GM23338 (cell line): ENCODE results near the gene PER3. TPM values are rescaled to one million over a fixed set of nuclear protein-coding genes. Genes with fewer than 3 reads are reported as not detected.

Source experiments
- ATAC-seq: fragments of 200-7000 bp; cut with Tn5 transposase; 3 replicates; pipeline ENCODE4 v1.9.1; 2020
- DNase-seq: peaks from one replicate; pipeline ENCODE4 v3.0.0-alpha.2; 2015; ENCODE audit warnings: low spot score
- H2AFZ ChIP-seq: fragments of 200-600 bp; sonication (generic); 2 replicates; pipeline ENCODE4 v1.8.0; 2016; ENCODE audit warnings: antibody characterized with exemption, mild to moderate bottlenecking, moderate library complexity
- H3F3A ChIP-seq: fragments of 200-600 bp; sonication (generic); replicated peaks from 2 replicates; pipeline ENCODE4 v1.8.0; 2017; ENCODE audit warnings: antibody characterized with exemption, mixed run types, low read depth
- H3K27ac ChIP-seq: fragments of 200-600 bp; sonication (generic); 2 replicates; pipeline ENCODE4 v1.6.1; 2016; ENCODE audit warnings: low read depth
- H3K27me3 ChIP-seq: fragments of 200-600 bp; sonication (generic); 2 replicates; pipeline ENCODE4 v1.8.0; 2016; ENCODE audit warnings: mild to moderate bottlenecking, mixed run types, moderate library complexity; ENCODE audit not compliant: insufficient read depth
- H3K36me3 ChIP-seq: fragments of 200-600 bp; sonication (generic); 2 replicates; pipeline ENCODE4 v1.8.0; 2016; ENCODE audit warnings: mild to moderate bottlenecking; ENCODE audit not compliant: insufficient read depth
- H3K4me1 ChIP-seq: fragments of 200-600 bp; sonication (generic); 2 replicates; pipeline ENCODE4 v1.8.0; 2016; ENCODE audit warnings: mild to moderate bottlenecking, moderate library complexity; ENCODE audit not compliant: insufficient read depth
- H3K4me2 ChIP-seq: fragments of 200-600 bp; sonication (generic); 2 replicates; pipeline ENCODE4 v1.7.1; 2017; ENCODE audit warnings: mixed run types
- H3K4me3 ChIP-seq: fragments of 200-600 bp; sonication (generic); 2 replicates; pipeline ENCODE4 v1.6.1; 2016; ENCODE audit warnings: mixed run types
- H3K79me2 ChIP-seq: fragments of 200-600 bp; sonication (generic); replicated peaks from 2 replicates; pipeline ENCODE4 v1.8.0; 2017; ENCODE audit warnings: mild to moderate bottlenecking; ENCODE audit not compliant: insufficient read depth
- H3K9me2 ChIP-seq: fragments of 200-600 bp; sonication (generic); 2 replicates; pipeline ENCODE4 v1.8.0; 2017; ENCODE audit not compliant: insufficient read depth
- H4K20me1 ChIP-seq: fragments of 200-600 bp; sonication (generic); replicated peaks from 2 replicates; pipeline ENCODE4 v1.8.0; 2017; ENCODE audit warnings: mild to moderate bottlenecking; ENCODE audit not compliant: insufficient read depth
- H3K27ac Mint-ChIP-seq: 2 replicates; pipeline ENCODE4 v1.8.0; 2020; ENCODE audit warnings: inconsistent platforms, mild to moderate bottlenecking, moderate library complexity, mixed read lengths
- H3K27me3 Mint-ChIP-seq: 3 replicates; pipeline ENCODE4 v1.8.0; 2022; ENCODE audit warnings: low read depth, mild to moderate bottlenecking, moderate library complexity, mixed read lengths, inconsistent platforms; ENCODE audit not compliant: insufficient read depth, poor library complexity
- H3K36me3 Mint-ChIP-seq: 3 replicates; pipeline ENCODE4 v1.8.0; 2021; ENCODE audit warnings: low read depth, mild to moderate bottlenecking, inconsistent platforms, moderate library complexity, mixed read lengths
- H3K4me1 Mint-ChIP-seq: 3 replicates; pipeline ENCODE4 v1.8.0; 2020; ENCODE audit warnings: mild to moderate bottlenecking, inconsistent platforms, mixed read lengths
- H3K4me3 Mint-ChIP-seq: 3 replicates; pipeline ENCODE4 v1.8.0; 2021; ENCODE audit warnings: moderate library complexity, mild to moderate bottlenecking, inconsistent platforms, mixed read lengths
- H3K9me3 Mint-ChIP-seq: 3 replicates; pipeline ENCODE4 v1.8.0; 2020; ENCODE audit warnings: moderate library complexity, mild to moderate bottlenecking, inconsistent platforms, mixed read lengths
- CREB1 ChIP-seq: fragments of 250-450 bp; sonication (Bioruptor Pico); IDR thresholded peaks from 2 replicates; pipeline ENCODE4 v1.5.0; 2020; ENCODE audit warnings: low read depth, mild to moderate bottlenecking, moderate library complexity
- EZH2phosphoT487 ChIP-seq: fragments of 200-600 bp; sonication (generic); IDR thresholded peaks from one replicate; pipeline ENCODE4 v1.8.1; 2018; ENCODE audit warnings: antibody characterized with exemption; ENCODE audit not compliant: unreplicated experiment
- JUNB ChIP-seq: IDR thresholded peaks from one replicate; pipeline ENCODE4 v1.6.1; 2016; ENCODE audit warnings: antibody characterized with exemption; ENCODE audit not compliant: unreplicated experiment
- NANOG ChIP-seq: IDR thresholded peaks from 2 replicates; pipeline ENCODE4 v1.6.1; 2016; ENCODE audit warnings: antibody characterized with exemption, borderline replicate concordance
- POLR2AphosphoS5 ChIP-seq: IDR thresholded peaks from 2 replicates; pipeline ENCODE4 v1.6.1; 2016; ENCODE audit warnings: antibody characterized with exemption, low read depth
- STAT1 ChIP-seq: IDR thresholded peaks from one replicate; pipeline ENCODE4 v1.6.1; 2016; ENCODE audit warnings: antibody characterized with exemption; ENCODE audit not compliant: unreplicated experiment
- ZNF114 ChIP-seq: fragments of 250-450 bp; sonication (Bioruptor Pico); IDR thresholded peaks from 2 replicates; pipeline ENCODE4 v1.5.0; 2020; ENCODE audit warnings: mild to moderate bottlenecking, moderate library complexity
- ZNF331 ChIP-seq: fragments of 250-450 bp; sonication (Bioruptor Pico); IDR thresholded peaks from 2 replicates; pipeline ENCODE4 v1.5.0; 2020; ENCODE audit warnings: low read depth, mild to moderate bottlenecking, moderate library complexity
- polyA plus RNA-seq: library from polyadenylated mRNA; unstranded; fragments of >200 nt; fragmentation: Nextera tagmentation; extraction: Ambion mirVana; gene quantifications from 2 replicates; pipeline ENCODE4 v1.2.1, GENCODE V29; 2016
- total RNA-seq: library from RNA; depleted of rRNA; stranded (reverse); fragments of >200 nt; shearing (Covaris generic); gene quantifications from 2 replicates; pipeline ENCODE4 v1.2.3, GENCODE V29; 2014
- TF ChIP-seq, protein P1 (sequence below): fragments of 250-450 bp; sonication (Bioruptor Pico); IDR thresholded peaks from 2 replicates; pipeline ENCODE4 v1.5.0; 2020; ENCODE audit warnings: mild to moderate bottlenecking, moderate library complexity
- TF ChIP-seq, protein P2 (sequence below), 2 experiments: fragments of 200-600 bp in 1 of 2; sonication (generic) in 1 of 2; conservative IDR thresholded peaks; 2 replicates each; pipeline versions ENCODE4 v1.5.1 to v1.6.1; 2016 to 2017; ENCODE audit warnings: antibody characterized with exemption in 2 of 2, low read depth in 2 of 2, mild to moderate bottlenecking in 2 of 2, moderate library complexity in 1 of 2
- TF ChIP-seq, protein P3 (sequence below): IDR thresholded peaks from 2 replicates; pipeline ENCODE4 v1.6.1; 2016; ENCODE audit warnings: antibody characterized with exemption
- TF ChIP-seq, protein P4 (sequence below): IDR thresholded peaks from one replicate; pipeline ENCODE4 v1.6.1; 2018; ENCODE audit warnings: antibody characterized with exemption; ENCODE audit not compliant: unreplicated experiment

The PER3 gene
- total and polyA plus RNA-seq, 2 experiments from 2014 or later = 6.1 to 16.4 TPM

- TF ChIP-seq, protein P1, sequence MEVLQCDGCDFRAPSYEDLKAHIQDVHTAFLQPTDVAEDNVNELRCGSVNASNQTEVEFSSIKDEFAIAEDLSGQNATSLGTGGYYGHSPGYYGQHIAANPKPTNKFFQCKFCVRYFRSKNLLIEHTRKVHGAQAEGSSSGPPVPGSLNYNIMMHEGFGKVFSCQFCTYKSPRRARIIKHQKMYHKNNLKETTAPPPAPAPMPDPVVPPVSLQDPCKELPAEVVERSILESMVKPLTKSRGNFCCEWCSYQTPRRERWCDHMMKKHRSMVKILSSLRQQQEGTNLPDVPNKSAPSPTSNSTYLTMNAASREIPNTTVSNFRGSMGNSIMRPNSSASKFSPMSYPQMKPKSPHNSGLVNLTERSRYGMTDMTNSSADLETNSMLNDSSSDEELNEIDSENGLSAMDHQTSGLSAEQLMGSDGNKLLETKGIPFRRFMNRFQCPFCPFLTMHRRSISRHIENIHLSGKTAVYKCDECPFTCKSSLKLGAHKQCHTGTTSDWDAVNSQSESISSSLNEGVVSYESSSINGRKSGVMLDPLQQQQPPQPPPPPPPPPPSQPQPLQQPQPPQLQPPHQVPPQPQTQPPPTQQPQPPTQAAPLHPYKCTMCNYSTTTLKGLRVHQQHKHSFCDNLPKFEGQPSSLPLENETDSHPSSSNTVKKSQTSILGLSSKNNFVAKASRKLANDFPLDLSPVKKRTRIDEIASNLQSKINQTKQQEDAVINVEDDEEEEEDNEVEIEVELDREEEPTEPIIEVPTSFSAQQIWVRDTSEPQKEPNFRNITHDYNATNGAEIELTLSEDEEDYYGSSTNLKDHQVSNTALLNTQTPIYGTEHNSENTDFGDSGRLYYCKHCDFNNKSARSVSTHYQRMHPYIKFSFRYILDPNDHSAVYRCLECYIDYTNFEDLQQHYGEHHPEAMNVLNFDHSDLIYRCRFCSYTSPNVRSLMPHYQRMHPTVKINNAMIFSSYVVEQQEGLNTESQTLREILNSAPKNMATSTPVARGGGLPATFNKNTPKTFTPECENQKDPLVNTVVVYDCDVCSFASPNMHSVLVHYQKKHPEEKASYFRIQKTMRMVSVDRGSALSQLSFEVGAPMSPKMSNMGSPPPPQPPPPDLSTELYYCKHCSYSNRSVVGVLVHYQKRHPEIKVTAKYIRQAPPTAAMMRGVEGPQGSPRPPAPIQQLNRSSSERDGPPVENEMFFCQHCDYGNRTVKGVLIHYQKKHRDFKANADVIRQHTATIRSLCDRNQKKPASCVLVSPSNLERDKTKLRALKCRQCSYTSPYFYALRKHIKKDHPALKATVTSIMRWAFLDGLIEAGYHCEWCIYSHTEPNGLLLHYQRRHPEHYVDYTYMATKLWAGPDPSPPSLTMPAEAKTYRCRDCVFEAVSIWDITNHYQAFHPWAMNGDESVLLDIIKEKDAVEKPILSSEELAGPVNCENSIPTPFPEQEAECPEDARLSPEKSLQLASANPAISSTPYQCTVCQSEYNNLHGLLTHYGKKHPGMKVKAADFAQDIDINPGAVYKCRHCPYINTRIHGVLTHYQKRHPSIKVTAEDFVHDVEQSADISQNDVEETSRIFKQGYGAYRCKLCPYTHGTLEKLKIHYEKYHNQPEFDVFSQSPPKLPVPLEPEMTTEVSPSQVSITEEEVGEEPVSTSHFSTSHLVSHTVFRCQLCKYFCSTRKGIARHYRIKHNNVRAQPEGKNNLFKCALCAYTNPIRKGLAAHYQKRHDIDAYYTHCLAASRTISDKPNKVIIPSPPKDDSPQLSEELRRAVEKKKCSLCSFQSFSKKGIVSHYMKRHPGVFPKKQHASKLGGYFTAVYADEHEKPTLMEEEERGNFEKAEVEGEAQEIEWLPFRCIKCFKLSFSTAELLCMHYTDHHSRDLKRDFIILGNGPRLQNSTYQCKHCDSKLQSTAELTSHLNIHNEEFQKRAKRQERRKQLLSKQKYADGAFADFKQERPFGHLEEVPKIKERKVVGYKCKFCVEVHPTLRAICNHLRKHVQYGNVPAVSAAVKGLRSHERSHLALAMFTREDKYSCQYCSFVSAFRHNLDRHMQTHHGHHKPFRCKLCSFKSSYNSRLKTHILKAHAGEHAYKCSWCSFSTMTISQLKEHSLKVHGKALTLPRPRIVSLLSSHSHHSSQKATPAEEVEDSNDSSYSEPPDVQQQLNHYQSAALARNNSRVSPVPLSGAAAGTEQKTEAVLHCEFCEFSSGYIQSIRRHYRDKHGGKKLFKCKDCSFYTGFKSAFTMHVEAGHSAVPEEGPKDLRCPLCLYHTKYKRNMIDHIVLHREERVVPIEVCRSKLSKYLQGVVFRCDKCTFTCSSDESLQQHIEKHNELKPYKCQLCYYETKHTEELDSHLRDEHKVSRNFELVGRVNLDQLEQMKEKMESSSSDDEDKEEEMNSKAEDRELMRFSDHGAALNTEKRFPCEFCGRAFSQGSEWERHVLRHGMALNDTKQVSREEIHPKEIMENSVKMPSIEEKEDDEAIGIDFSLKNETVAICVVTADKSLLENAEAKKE (CRISPR knock-in tag) = no peak
- no peak for TF ChIP-seq CREB1 (CRISPR knock-in tag)
- TF ChIP-seq EZH2phosphoT487 = no peak
- TF ChIP-seq, protein P2, sequence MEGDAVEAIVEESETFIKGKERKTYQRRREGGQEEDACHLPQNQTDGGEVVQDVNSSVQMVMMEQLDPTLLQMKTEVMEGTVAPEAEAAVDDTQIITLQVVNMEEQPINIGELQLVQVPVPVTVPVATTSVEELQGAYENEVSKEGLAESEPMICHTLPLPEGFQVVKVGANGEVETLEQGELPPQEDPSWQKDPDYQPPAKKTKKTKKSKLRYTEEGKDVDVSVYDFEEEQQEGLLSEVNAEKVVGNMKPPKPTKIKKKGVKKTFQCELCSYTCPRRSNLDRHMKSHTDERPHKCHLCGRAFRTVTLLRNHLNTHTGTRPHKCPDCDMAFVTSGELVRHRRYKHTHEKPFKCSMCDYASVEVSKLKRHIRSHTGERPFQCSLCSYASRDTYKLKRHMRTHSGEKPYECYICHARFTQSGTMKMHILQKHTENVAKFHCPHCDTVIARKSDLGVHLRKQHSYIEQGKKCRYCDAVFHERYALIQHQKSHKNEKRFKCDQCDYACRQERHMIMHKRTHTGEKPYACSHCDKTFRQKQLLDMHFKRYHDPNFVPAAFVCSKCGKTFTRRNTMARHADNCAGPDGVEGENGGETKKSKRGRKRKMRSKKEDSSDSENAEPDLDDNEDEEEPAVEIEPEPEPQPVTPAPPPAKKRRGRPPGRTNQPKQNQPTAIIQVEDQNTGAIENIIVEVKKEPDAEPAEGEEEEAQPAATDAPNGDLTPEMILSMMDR (conservative IDR thresholded peaks at IDR 0.05; ENCODE audit: low read depth in 2 of 2) = no peak
- TF ChIP-seq NANOG = no peak
Measured at GRCh38 chr1:7786795-7787194, 2.7 kb downstream of the PER3 start (continued).

DNA sequence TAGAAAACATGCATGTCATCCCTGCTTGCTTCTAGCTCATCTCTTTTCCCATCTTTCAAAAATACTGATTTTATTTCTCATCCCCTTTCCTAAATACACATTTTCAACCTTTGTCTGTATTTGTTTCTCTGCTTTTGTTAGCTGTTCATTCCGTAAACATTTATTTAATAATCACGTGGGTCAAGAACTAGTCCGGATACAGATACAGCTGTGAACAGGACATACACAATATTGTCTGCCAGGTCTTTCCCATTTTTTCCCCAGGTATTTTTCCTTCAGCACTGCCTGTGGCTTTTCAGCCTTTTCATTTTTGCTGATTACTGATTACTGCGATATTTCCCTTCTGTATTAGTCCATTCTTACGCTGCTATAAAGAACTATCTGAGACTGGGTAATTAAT lies 5.7 kb downstream of the PER3 start:
- no peaks in the 10 kb centered on the region for H3K4me1 ChIP-seq
- no peak for DNase-seq
- peaks cover 10% of the 10 kb centered on the region for H3K27me3 Mint-ChIP-seq
- H3K36me3 Mint-ChIP-seq = peaks cover 85% of the 10 kb centered on the region
- ATAC-seq = no peak
- peaks cover 46% of the 10 kb centered on the region for H3K9me3 Mint-ChIP-seq
- no peaks in the 10 kb centered on the region for H3F3A ChIP-seq
- no peak overlapping the region for H3K4me3 ChIP-seq
- peaks cover 5% of the 10 kb centered on the region for H3K27me3 ChIP-seq
- no peaks in the 10 kb centered on the region for H3K4me1 Mint-ChIP-seq
- H4K20me1 ChIP-seq = no peaks in the 10 kb centered on the region
- H3K27ac ChIP-seq = no peak overlapping the region
- no peaks in the 10 kb centered on the region; the same call in 1 of the 2 replicates for H3K9me2 ChIP-seq
- H2AFZ ChIP-seq = no peak overlapping the region
- no peak overlapping the region for H3K27ac Mint-ChIP-seq
- H3K36me3 ChIP-seq = peaks cover 58% of the 10 kb centered on the region
- no peaks in the 10 kb centered on the region for H3K79me2 ChIP-seq
- H3K4me2 ChIP-seq = no peak overlapping the region
- no peak overlapping the region for H3K4me3 Mint-ChIP-seq
- TF ChIP-seq, protein P3, sequence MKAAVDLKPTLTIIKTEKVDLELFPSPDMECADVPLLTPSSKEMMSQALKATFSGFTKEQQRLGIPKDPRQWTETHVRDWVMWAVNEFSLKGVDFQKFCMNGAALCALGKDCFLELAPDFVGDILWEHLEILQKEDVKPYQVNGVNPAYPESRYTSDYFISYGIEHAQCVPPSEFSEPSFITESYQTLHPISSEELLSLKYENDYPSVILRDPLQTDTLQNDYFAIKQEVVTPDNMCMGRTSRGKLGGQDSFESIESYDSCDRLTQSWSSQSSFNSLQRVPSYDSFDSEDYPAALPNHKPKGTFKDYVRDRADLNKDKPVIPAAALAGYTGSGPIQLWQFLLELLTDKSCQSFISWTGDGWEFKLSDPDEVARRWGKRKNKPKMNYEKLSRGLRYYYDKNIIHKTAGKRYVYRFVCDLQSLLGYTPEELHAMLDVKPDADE = no peak
- TF ChIP-seq, protein P4, sequence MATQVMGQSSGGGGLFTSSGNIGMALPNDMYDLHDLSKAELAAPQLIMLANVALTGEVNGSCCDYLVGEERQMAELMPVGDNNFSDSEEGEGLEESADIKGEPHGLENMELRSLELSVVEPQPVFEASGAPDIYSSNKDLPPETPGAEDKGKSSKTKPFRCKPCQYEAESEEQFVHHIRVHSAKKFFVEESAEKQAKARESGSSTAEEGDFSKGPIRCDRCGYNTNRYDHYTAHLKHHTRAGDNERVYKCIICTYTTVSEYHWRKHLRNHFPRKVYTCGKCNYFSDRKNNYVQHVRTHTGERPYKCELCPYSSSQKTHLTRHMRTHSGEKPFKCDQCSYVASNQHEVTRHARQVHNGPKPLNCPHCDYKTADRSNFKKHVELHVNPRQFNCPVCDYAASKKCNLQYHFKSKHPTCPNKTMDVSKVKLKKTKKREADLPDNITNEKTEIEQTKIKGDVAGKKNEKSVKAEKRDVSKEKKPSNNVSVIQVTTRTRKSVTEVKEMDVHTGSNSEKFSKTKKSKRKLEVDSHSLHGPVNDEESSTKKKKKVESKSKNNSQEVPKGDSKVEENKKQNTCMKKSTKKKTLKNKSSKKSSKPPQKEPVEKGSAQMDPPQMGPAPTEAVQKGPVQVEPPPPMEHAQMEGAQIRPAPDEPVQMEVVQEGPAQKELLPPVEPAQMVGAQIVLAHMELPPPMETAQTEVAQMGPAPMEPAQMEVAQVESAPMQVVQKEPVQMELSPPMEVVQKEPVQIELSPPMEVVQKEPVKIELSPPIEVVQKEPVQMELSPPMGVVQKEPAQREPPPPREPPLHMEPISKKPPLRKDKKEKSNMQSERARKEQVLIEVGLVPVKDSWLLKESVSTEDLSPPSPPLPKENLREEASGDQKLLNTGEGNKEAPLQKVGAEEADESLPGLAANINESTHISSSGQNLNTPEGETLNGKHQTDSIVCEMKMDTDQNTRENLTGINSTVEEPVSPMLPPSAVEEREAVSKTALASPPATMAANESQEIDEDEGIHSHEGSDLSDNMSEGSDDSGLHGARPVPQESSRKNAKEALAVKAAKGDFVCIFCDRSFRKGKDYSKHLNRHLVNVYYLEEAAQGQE = no peak
- no peak for TF ChIP-seq JUNB
- no peak for TF ChIP-seq ZNF114 (CRISPR knock-in tag)
- TF ChIP-seq NANOG = no peak
- no peak for TF ChIP-seq CREB1 (CRISPR knock-in tag)
- no peak for TF ChIP-seq POLR2AphosphoS5
- TF ChIP-seq ZNF331 (CRISPR knock-in tag) = no peak
- TF ChIP-seq STAT1 = no peak
